G401 (cell line): ENCODE measurements around the gene EHMT1. TPM values are rescaled to one million over a fixed set of nuclear protein-coding genes. Genes with fewer than 3 reads are reported as not detected.

Experiments used
- DNase-seq: peaks from one replicate; pipeline ENCODE4 v3.0.0-alpha.2; 2015; ENCODE audit warnings: low spot score
- in situ Hi-C: cut with HindIII; loops from 2 replicates; pipeline ENCODE4 v1.10.0; 2016; ENCODE audit warnings: low sequenced_read_pairs, mixed read lengths
- total RNA-seq: library from RNA; depleted of rRNA; stranded (reverse); fragments of >200 nt; shearing (Covaris generic); gene quantifications from 2 replicates; pipeline ENCODE4 v1.2.3, GENCODE V29; 2014

The EHMT1 gene
- total RNA-seq, 1 experiment from 2014 or later: 97.4 TPM

- in situ Hi-C loops: no loop called here
- DNase-seq: peak; percentile 35
Measured at GRCh38 chr9:137666513-137666822, 47.7 kb downstream of the EHMT1 start.

DNA sequence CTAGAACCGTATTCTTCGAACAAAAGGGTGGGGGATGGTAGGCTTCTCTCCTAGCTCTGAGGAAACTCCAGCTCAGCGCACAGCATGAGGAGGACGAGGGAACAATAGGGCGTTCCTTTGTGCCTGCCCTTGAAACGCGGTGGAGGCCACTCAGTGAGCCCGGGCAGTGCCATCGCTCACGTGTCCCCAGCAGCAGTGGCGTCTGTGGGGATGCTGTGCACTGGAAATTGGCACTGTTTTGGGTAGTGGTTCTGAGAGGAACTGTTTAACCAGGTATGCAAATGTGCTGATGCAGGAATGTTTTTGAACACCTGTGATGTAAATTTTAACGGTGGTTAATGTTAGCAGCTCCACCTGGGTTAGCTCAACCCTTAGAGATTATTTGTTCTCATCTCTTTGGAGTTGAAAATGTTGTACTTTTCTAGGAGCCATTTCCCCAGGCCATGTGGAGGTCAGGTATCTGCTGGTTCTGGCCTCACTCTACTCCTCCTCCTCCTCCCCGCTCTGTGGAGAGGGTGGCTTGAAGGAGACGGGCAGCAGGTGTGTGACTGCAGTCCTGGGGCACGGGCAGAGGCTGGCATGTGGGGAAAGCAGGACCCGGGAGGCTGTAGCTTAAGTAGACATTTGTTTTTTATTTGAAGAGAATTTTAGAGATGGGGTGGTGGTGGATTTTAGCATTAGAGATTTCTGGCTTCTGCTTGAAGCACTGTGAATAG is 48.3 kb downstream of the EHMT1 start:
- in situ Hi-C loops: no loop called here
- DNase-seq: peak; percentile 59

DNA sequence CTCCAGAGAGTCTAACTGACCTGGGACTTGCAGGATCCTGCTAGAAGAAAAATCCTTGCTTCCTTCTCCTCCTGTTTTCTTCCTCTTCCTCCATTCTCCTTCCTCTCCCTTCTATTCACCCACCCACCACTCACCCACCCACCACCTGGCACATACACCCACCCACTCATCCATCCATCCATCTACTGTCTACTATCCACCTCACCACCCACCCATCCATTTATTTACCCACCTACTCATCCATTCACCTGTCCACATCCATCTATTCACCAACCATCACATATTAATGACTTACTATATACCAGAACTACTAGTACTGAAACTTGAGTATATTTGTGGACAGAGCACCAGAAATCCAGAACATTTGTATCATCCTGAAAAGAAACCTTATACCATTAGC is 49.4 kb downstream of the EHMT1 start:
- no peak for DNase-seq
- in situ Hi-C loops: no loop called here

GRCh38 chr9:137669261-137669672 is 50.5 kb downstream of the EHMT1 start:
- in situ Hi-C loops: no loop called here
- no peak for DNase-seq

DNA sequence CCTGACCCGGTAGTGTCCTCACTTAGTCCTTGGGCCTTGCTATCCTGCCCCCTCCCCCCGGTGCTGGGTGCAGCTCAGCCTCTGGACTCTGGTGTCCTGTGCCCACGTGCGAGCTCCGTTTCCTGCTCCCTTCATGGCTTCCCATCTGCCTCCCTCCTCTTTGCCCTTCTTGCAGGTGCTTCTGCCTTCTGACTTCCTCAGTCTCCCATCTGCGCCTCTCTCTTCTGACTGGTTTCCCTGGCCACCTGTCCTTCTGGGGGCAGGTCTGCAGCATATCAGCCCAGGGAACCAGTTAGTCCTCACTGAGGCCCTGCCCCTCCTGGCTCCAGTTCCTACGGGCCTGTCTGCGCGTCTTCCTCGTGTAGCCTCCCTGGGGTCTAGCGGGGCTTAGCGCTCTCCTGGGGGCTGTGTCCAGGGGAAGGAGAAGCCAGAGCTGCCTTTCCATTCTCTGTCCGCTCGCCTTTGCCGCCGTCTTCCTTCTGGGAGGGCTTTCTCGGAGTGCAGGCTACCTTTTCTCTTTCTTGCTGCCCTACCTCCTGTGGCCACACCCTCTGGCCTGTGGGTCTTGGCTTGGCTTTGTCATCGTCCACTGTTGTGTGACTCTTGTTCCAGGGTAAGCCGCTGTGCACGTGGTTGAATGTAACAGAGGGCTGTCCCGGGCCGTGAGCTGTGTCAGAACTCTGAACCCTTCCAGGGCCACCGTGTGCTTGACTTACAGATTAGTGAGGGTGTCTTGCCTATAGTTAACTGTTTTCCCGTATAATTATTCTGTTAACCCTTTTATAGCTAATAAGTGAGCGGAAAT is 51.8 kb downstream of the EHMT1 start:
- in situ Hi-C loops: no loop called here
- DNase-seq: peak; percentile 59

GRCh38 chr9:137671196-137671538 is 52.4 kb downstream of the EHMT1 start:
- in situ Hi-C loops: no loop called here
- no peak for DNase-seq

DNA sequence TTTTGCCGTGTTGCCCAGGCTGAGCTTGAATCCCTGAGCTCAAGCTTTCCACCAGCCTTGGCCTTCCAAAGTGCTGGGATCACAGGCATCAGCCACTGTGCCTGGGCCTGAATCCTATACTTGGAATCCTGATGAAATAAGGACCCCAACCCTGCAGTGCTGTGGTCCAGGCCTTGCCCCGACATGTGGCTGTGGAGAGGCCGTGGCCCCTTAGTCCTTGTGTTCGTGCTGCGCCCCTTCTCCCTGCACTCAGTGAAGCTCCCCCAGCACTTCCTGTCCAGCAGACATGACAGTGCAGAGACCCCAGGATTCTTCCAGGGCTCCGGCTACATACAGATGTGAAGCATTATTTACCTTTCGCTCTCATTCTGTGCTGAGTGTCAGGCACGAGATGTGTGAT is 52.9 kb downstream of the EHMT1 start:
- in situ Hi-C loops: no loop called here
- DNase-seq: no peak

DNA sequence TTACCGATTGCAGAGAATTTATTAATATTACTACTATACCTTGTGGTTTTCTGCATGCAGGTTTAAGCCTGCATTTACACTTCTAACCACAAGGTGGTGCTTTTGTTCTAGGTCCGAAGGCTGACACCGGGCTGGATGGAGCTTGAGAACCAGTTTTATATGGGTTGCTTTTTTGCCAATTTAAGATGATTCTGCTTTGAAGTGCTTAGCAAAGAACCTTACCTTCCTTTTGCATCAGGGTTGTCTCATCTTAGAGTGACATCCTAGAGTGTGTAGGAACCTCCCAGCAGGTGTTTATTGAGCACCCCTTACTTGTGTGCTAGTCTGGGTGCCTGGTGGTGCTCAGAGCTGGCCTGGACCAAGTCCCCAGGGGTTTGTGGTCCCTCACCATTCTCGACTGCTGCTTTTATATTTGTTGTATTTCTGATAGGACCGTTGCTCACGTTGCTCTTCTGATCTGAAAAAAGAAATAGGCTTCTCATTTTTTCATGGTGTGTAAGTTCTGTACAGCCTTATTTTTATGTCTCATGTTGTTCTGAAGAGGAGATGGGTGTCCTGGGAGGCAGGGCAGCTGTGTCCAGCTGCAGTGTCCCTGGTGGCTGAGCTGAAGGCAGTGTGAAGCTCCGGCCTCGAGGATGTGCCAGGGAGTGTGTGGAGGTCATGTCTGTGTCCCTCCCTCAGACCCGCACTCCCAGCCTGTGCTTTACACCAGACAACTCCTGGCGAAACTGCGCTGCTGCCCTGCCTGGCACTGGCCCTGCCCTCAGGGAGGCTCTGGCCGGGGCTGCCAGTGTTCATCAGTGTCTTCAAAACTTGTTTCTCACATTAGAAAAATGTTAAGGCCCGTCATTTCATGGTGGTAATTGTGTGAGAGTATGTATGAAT is 54.3 kb downstream of the EHMT1 start:
- in situ Hi-C loops: no loop called here
- DNase-seq: peak; percentile 85

DNA sequence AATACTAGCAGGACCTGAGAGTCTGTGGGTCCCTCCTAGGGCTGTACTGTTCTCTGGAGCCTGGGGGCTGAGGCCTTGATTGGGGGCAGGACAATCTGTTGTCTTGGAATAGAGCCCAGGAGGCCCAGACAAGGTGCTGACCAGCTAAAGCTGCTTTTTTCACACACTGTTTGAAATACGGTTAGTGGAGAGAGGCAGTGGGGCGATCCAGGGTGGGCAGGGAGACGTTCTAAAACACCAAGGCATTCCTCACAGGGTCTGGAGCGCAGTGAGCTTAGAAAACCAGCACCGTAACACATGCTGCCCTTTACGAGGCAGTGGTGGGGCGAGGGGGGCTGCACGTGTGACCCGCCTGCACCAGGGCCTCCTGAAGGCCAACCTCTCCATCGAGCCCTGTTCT is 55.1 kb downstream of the EHMT1 start:
- in situ Hi-C loops: no loop called here

DNA sequence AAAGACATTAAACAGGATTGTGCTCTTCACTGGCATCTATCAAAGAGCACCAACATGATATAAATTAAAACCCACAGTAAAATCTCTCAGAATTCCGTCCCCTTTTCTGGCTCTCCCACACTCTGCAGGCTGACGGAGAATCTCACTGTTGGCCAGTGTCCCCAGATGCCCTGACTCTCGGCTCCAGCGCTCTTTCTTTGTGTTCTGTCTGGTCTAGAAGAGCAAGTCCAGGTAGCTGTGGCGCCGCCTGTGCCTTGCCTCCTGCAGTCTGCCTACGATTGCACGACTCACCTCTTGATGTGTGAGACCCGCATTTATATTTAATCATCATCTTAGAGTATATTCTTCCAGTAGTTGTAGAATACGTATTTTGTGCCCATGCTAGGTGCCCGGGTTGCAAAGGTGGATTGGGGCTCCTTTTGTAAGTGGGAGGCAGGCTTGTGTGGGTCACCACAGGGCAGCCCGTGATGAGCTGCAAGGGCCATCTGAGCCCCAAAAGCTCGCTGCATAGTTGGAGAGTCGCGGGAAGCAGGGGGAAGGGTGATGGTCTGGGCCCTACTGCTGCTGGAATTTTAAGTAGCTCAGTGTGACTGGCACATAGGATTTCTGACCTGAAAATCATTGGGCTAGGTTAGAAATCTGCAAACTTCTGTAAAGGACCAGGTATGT is 55.6 kb downstream of the EHMT1 start:
- in situ Hi-C loops: no loop called here

More for the DNA sequence above, 55.1 kb downstream of the EHMT1 start:
- DNase-seq: peak; percentile 78

DNA sequence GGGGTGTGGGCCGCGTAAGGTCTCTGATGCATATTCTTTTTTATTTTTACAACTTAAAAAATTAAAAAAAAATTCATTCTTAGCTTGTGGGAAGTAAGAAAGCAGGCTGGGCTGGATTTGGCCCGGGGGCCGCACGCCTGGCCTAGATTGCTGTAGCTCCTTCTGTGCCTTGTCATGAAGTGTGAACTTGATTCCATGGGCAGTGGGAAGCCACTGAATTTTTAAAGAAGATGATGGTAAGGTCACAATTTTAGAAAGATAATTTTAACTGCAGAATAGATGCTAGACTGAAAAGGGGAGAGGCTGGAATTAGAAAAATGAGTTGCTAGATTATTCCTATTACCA is 56.1 kb downstream of the EHMT1 start:
- peak; percentile 23 for DNase-seq
- in situ Hi-C loops: no loop called here

More for the DNA sequence above, 55.6 kb downstream of the EHMT1 start:
- peak; percentile 75 for DNase-seq

DNA sequence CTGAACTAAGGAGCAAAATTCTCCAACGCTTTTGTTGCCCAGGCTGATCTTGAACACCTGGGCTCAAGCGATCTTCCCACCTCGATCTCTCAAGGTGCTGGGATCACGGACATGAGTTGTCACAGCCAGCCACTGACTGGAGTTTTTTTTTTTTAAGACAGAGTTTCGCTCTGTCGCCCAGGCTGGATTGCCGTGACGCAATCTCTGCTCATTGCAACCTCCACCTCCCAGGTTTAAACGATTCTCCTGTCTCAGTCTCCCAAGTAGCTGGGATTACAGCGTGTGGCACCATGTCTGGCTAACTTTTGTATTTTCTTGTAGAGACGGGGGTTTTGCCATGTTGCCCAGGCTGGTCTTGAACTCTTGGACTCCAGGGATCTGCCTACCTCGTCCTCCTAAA is 58.2 kb downstream of the EHMT1 start:
- no peak for DNase-seq
- in situ Hi-C loops: no loop called here

- DNase-seq: no peak
- in situ Hi-C loops: no loop called here
Measured at GRCh38 chr9:137678202-137678601, 59.4 kb downstream of the EHMT1 start.

GRCh38 chr9:137679249-137679648 is 60.4 kb downstream of the EHMT1 start:
- in situ Hi-C loops: no loop called here
- DNase-seq: no peak

- in situ Hi-C loops: no loop called here
- no peak for DNase-seq
Measured at GRCh38 chr9:137679695-137680305, 61.0 kb downstream of the EHMT1 start.

- in situ Hi-C loops: no loop called here
- no peak for DNase-seq
Measured at GRCh38 chr9:137680444-137681358, 61.9 kb downstream of the EHMT1 start.

DNA sequence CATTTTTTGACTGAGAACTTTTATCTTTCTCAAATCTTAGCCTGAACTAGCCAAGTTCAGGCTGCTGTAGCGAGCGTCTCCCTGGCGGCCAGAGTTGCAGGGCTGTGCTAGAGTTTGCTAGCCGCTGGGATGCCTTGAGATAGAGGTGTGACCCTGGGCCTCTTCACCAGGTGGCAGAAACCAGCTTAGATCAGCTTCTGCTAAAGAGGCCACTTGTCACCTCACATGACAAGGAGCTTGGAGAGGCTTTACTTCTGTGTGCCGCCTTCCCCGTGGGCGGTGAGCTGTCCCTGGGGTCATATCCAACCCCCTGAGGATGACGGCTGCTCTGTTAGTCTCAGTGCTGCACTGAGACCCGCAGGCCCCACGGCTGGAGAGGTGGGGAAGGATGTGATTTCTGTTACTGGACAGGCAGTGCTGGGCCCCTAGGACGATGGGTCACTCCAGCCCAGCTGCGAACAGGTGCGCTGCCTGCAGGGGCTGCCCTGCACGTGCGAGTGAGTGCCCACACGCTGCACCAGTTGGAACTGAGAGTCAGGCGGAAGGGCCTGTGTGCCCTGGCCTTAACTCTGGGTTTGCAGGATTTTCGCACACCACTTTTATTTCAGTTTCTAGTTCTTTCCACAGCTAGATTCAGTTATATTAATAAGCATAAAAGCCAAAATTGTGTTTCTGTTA is 63.8 kb downstream of the EHMT1 start:
- no peak for DNase-seq
- in situ Hi-C loops: no loop called here
